T-cell (primary cell): ENCODE measurements around the gene ATP5F1D. TPM values are rescaled to one million over a fixed set of nuclear protein-coding genes. Genes with fewer than 3 reads are reported as not detected.

Experiments
- ATAC-seq, 4 experiments: fragments of 200-7000 bp in 3 of 4; fragments of 150-1000 bp in 1 of 4; cut with Tn5 transposase; replicated peaks in 1 of 4; 1 replicate in 3 of 4; 2 replicates in 1 of 4; pipeline ENCODE4 v1.10.0; 2021; ENCODE audit warnings: moderate library complexity in 3 of 4, mild to moderate bottlenecking in 2 of 4, moderate number of reproducible peaks in 1 of 4
- CTCF ChIA-PET, 2 donors: fragments of 300-600 bp; sonication (Branson Sonifier 250); formaldehyde crosslinking; loops; one replicate each; lab custom pipeline; 2022; ENCODE audit warnings: antibody characterized with exemption in 2 of 2; lab: Charles Lee
- POLR2A ChIA-PET, 2 donors: fragments of 300-600 bp; sonication (Branson Sonifier 250); formaldehyde crosslinking; loops; one replicate each; lab custom pipeline; 2022; ENCODE audit warnings: antibody characterized with exemption in 2 of 2; lab: Charles Lee
- DNase-seq, 35 experiments: peaks; one replicate each; pipeline versions ENCODE4 v3.0.0 to v3.0.0-alpha.2; 2013 to 2023
- H3K27ac ChIP-seq: one replicate; pipeline ENCODE4 v1.5.1; 2013; ENCODE audit warnings: low read length
- H3K27me3 ChIP-seq, 2 experiments: replicated peaks in 1 of 2; 1 replicate in 1 of 2; 2 replicates in 1 of 2; pipeline versions ENCODE4 v1.6.1 to v1.7.0; 2013; ENCODE audit warnings: low read length in 1 of 2, mixed read lengths in 1 of 2; ENCODE audit not compliant: control insufficient read depth in 2 of 2, insufficient read depth in 2 of 2; ENCODE audit errors: extremely low read depth in 1 of 2
- H3K36me3 ChIP-seq, 2 donors: 1 replicate in 1 of 2; 2 replicates in 1 of 2; pipeline versions ENCODE4 v1.6.1 to v1.7.0; 2013; ENCODE audit warnings: low read length in 1 of 2; ENCODE audit not compliant: control insufficient read depth in 2 of 2, insufficient read depth in 1 of 2; ENCODE audit errors: extremely low read depth in 1 of 2
- H3K4me1 ChIP-seq, 2 experiments: 1 replicate in 1 of 2; 2 replicates in 1 of 2; pipeline versions ENCODE4 v1.6.1 to v1.7.0; 2013; ENCODE audit warnings: low read length in 2 of 2, mixed read lengths in 1 of 2; ENCODE audit not compliant: insufficient read depth in 2 of 2, control insufficient read depth in 1 of 2; ENCODE audit errors: extremely low read depth in 1 of 2
- H3K4me3 ChIP-seq, 2 donors: 1 replicate in 1 of 2; 2 replicates in 1 of 2; pipeline versions ENCODE4 v1.5.1 to v1.7.0; 2013; ENCODE audit warnings: mild to moderate bottlenecking in 2 of 2, low read length in 1 of 2, moderate library complexity in 1 of 2; ENCODE audit not compliant: control insufficient read depth in 1 of 2; ENCODE audit errors: extremely low read depth in 1 of 2
- H3K9me3 ChIP-seq: 2 replicates; pipeline ENCODE4 v1.7.0; 2013
- H3K27ac Mint-ChIP-seq, 2 donors: one replicate each; pipeline ENCODE4 v1.8.0; 2020 to 2021; ENCODE audit warnings: mild to moderate bottlenecking in 2 of 2, mixed read lengths in 2 of 2
- H3K27me3 Mint-ChIP-seq, 2 donors: one replicate each; pipeline ENCODE4 v1.8.0; 2021 to 2022; ENCODE audit warnings: mixed read lengths in 2 of 2
- H3K36me3 Mint-ChIP-seq: one replicate; pipeline ENCODE4 v1.8.0; 2021; ENCODE audit warnings: mixed read lengths
- H3K4me1 Mint-ChIP-seq, 3 donors: one replicate each; pipeline ENCODE4 v1.8.0; 2020 to 2022; ENCODE audit warnings: mixed read lengths in 3 of 3, mild to moderate bottlenecking in 1 of 3
- H3K4me3 Mint-ChIP-seq, 3 donors: one replicate each; pipeline ENCODE4 v1.8.0; 2020 to 2022; ENCODE audit warnings: mild to moderate bottlenecking in 3 of 3, mixed read lengths in 3 of 3, moderate library complexity in 3 of 3
- H3K9me3 Mint-ChIP-seq, 3 donors: one replicate each; pipeline ENCODE4 v1.8.0; 2020 to 2022; ENCODE audit warnings: mixed read lengths in 3 of 3
- WGBS: methylation state at CpG from one replicate; pipeline ENCODE4 v1.1.5; 2013; ENCODE audit warnings: missing lambda C conversion rate; ENCODE audit not compliant: insufficient coverage; 5-methylcytosine and 5-hydroxymethylcytosine counted together
- total RNA-seq, 35 experiments: library from RNA in 6 of 35; stranded (reverse) in 6 of 35; fragments of 120-200 nt in 1 of 35; gene quantifications; one replicate each; pipeline versions ENCODE4 v1.2.1 to v1.2.4 and lab custom pipeline; 2013 to 2026

The ATP5F1D gene
- total RNA-seq, 5 donors from 2014 or later (not counting 1 experiment from before 2014, with no cell fraction given): 117 to 233 (median 155) TPM

GRCh38 chr19:1214299-1214861 lies 27.2 kb upstream of the ATP5F1D start:
- no peaks in the 10 kb centered on the region for H3K9me3 Mint-ChIP-seq
- Histone ChIP-seq H3K27me3 (no peaks in the 10 kb centered on the region), H3K27ac (peak overlapping the region; percentile 74), H3K4me3 (no peak overlapping the region), H3K9me3 (no peaks in the 10 kb centered on the region), H3K36me3 (peaks cover 8 to 25% of the 10 kb centered on the region in 2 donors), H3K4me1 (peaks cover 16 to 45% of the 10 kb centered on the region in 2 experiments)
- ChIA-PET POLR2A (no interaction called here), CTCF (interaction anchor here (0.6 kb wide), 2 partner anchors 19 to 48 kb away, joined by 3 read pairs; no protein-coding TSS in a partner anchor)
- peak overlapping the region in 2 of 3 donors; percentile 72 to 83 for H3K4me3 Mint-ChIP-seq
- DNase-seq (no peak), ATAC-seq (no peak)
- no peaks in the 10 kb centered on the region for H3K27me3 Mint-ChIP-seq
- peak overlapping the region; percentile 92 for H3K27ac Mint-ChIP-seq
- 90% methylated on average over 14 of the region's 21 CpGs for WGBS
- H3K4me1 Mint-ChIP-seq: peaks cover 29 to 37% (median 35%) of the 10 kb centered on the region in 3 donors
- peaks cover 10% of the 10 kb centered on the region for H3K36me3 Mint-ChIP-seq

- H3K4me1 ChIP-seq: peaks cover 16 to 37% of the 10 kb centered on the region in 2 experiments
- CTCF ChIA-PET: no interaction called here
- peak overlapping the region; percentile 74 for H3K27ac ChIP-seq
- Mint-ChIP-seq H3K27ac (no peak overlapping the region), H3K9me3 (no peaks in the 10 kb centered on the region), H3K4me1 (peaks cover 25 to 30% (median 28%) of the 10 kb centered on the region in 3 donors), H3K4me3 (no peak overlapping the region), H3K27me3 (no peaks in the 10 kb centered on the region), H3K36me3 (peaks cover 8% of the 10 kb centered on the region)
- no peak overlapping the region for H3K4me3 ChIP-seq
- POLR2A ChIA-PET: no interaction called here
- H3K9me3 ChIP-seq: no peaks in the 10 kb centered on the region
- WGBS: 96% methylated on average over 20 of the region's 26 CpGs
- H3K27me3 ChIP-seq: no peaks in the 10 kb centered on the region
- peaks cover 8 to 21% of the 10 kb centered on the region in 2 donors for H3K36me3 ChIP-seq
- ATAC-seq (no peak), DNase-seq (no peak)
These were observed 26.5 kb upstream of the ATP5F1D start for GRCh38 chr19:1214862-1215731.

GRCh38 chr19:1216756-1217155 lies 24.8 kb upstream of the ATP5F1D start:
- peaks cover 11 to 25% of the 10 kb centered on the region in 2 experiments for H3K4me1 ChIP-seq
- no peaks in the 10 kb centered on the region for H3K9me3 Mint-ChIP-seq
- DNase-seq (no peak), ATAC-seq (no peak)
- ChIA-PET POLR2A (interaction anchor here in 1 of 2 donors (0.7 kb wide), 1 partner anchor 1914 kb away, joined by 6 read pairs; no protein-coding TSS in a partner anchor), CTCF (interaction anchor here in 1 of 2 donors (0.5 kb wide), 1 partner anchor 12 kb away, joined by 4 read pairs; no protein-coding TSS in a partner anchor)
- peaks cover 15 to 20% (median 20%) of the 10 kb centered on the region in 3 donors for H3K4me1 Mint-ChIP-seq
- no peaks in the 10 kb centered on the region for H3K27me3 ChIP-seq
- no peak overlapping the region for H3K4me3 Mint-ChIP-seq
- no peak overlapping the region for H3K4me3 ChIP-seq
- no peaks in the 10 kb centered on the region for H3K27me3 Mint-ChIP-seq
- no peak overlapping the region for H3K27ac Mint-ChIP-seq
- H3K9me3 ChIP-seq: no peaks in the 10 kb centered on the region
- H3K36me3 ChIP-seq: peaks cover 16 to 35% of the 10 kb centered on the region in 2 donors
- H3K36me3 Mint-ChIP-seq: peaks cover 8% of the 10 kb centered on the region
- H3K27ac ChIP-seq: no peak overlapping the region
- WGBS: 81% methylated on average over 10 of the region's 12 CpGs

DNA sequence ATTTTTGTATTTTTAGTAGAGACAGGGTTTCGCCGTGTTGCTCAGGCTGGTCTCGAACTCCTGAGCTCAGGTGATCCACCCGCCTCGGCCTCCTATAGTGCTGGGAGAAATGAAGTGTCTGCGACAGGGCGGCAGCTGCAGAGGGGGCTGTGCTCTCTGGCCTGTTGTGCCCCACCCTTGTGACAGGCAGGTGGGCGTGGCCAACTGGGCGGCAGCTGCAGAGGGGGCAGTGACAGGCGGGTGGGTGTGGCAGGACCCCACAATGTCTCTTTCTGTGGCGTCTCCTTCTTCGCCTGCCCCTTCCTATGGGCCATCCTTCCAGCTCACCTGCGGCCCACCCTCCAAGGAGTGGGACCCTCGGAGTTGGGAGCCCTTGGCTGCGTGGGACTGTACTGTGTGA lies 24.2 kb upstream of the ATP5F1D start:
- peak overlapping the region in 1 of 2 donors; percentile 22 for H3K27ac Mint-ChIP-seq
- peaks cover 16 to 39% of the 10 kb centered on the region in 2 donors for H3K36me3 ChIP-seq
- CTCF ChIA-PET: interaction anchor here in 1 of 2 donors (0.5 kb wide), 1 partner anchor 13 kb away, joined by 4 read pairs; no protein-coding TSS in a partner anchor
- DNase-seq (no peak), ATAC-seq (no peak)
- 91% methylated on average over 13 of the region's 15 CpGs for WGBS
- H3K4me1 Mint-ChIP-seq: peaks cover 14 to 19% (median 19%) of the 10 kb centered on the region in 3 donors
- POLR2A ChIA-PET: interaction anchor here in 1 of 2 donors (0.7 kb wide), 1 partner anchor 297 kb away, joined by 4 read pairs; no protein-coding TSS in a partner anchor
- no peaks in the 10 kb centered on the region for H3K27me3 ChIP-seq
- H3K9me3 Mint-ChIP-seq: no peaks in the 10 kb centered on the region
- no peak overlapping the region for H3K4me3 ChIP-seq
- no peak overlapping the region for H3K27ac ChIP-seq
- H3K4me1 ChIP-seq: peaks cover 11 to 23% of the 10 kb centered on the region in 2 experiments
- no peaks in the 10 kb centered on the region for H3K9me3 ChIP-seq
- no peaks in the 10 kb centered on the region for H3K27me3 Mint-ChIP-seq
- H3K4me3 Mint-ChIP-seq: no peak overlapping the region
- peaks cover 8% of the 10 kb centered on the region for H3K36me3 Mint-ChIP-seq

- peaks cover 2 to 10% of the 10 kb centered on the region in 2 experiments for H3K4me1 ChIP-seq
- ATAC-seq (no peak), DNase-seq (no peak)
- H3K9me3 Mint-ChIP-seq: no peaks in the 10 kb centered on the region
- WGBS: 96% methylated on average over 29 of the region's 37 CpGs
- H3K9me3 ChIP-seq: no peaks in the 10 kb centered on the region
- CTCF ChIA-PET: no interaction called here
- no peaks in the 10 kb centered on the region for H3K27me3 ChIP-seq
- no peaks in the 10 kb centered on the region for H3K27me3 Mint-ChIP-seq
- no peak overlapping the region for H3K27ac Mint-ChIP-seq
- POLR2A ChIA-PET: no interaction called here
- no peak overlapping the region for H3K27ac ChIP-seq
- peaks cover 4 to 10% (median 10%) of the 10 kb centered on the region in 3 donors for H3K4me1 Mint-ChIP-seq
- H3K36me3 Mint-ChIP-seq: peaks cover under 1% of the 10 kb centered on the region
- H3K36me3 ChIP-seq: peaks cover 21 to 50% of the 10 kb centered on the region in 2 donors
- H3K4me3 Mint-ChIP-seq: no peak overlapping the region
- H3K4me3 ChIP-seq: no peak overlapping the region
These were observed 22.6 kb upstream of the ATP5F1D start for GRCh38 chr19:1218751-1219567.
